ENCODE data around the gene ESYT3.
"Not testable (repeated sequence)": the region's sequence is repeated elsewhere in the genome, so short reads cannot be mapped to it uniquely, and the experiment has no call there.

Gene ESYT3

DNA sequence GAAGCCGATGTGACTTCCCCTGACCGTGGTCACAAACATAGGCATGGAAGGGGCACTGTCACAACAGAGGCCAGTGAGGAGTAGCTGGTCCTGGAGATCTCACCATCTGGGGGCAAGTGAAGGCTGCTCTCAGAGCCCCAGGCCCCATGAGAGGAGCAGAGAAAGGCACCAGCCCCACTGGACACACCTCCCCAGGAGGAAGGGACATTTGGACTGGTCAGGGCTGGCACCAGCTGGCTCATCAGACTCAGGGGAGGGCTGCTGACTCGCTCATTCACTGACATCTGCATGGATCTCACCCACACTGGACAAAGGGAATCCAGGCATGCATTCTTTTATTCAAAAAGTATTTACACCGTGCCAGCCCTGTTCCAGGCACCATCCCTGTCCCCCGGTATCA lies 26.8 kb downstream of the ESYT3 start:
- no peak for DNase-seq (ENCODE audit: low read depth)

- no peak for DNase-seq (ENCODE audit: low read depth)
Observed at GRCh38 chr3:138461896-138462295, 27.5 kb downstream of the ESYT3 start.

GRCh38 chr3:138463724-138464490 lies 29.5 kb downstream of the ESYT3 start:
- no peak for DNase-seq (ENCODE audit: low read depth)

DNA sequence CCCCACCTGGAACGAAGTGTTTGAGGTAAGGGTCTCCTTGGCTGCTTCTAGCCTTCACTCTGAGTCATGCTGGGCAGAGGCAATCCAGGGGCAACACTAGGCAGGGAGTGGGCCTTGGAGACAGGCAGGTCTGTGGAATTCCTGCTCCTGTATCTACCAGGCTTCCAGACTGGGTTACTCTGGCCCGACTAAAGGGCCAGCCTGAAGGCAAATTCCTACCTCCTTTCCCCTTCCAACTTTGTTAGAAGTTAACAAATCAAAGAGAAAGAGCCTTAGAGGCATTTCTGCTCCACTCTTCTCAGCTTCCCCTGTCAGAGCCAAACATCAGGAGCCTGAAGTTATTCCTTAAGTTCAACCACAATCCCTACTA lies 30.1 kb downstream of the ESYT3 start:
- DNase-seq (ENCODE audit: low read depth) = no peak

GRCh38 chr3:138465451-138465850 lies 31.0 kb downstream of the ESYT3 start:
- DNase-seq (ENCODE audit: low read depth) = no peak

- no peak for DNase-seq (ENCODE audit: low read depth)
Observed at GRCh38 chr3:138465925-138466324, 31.5 kb downstream of the ESYT3 start.

DNA sequence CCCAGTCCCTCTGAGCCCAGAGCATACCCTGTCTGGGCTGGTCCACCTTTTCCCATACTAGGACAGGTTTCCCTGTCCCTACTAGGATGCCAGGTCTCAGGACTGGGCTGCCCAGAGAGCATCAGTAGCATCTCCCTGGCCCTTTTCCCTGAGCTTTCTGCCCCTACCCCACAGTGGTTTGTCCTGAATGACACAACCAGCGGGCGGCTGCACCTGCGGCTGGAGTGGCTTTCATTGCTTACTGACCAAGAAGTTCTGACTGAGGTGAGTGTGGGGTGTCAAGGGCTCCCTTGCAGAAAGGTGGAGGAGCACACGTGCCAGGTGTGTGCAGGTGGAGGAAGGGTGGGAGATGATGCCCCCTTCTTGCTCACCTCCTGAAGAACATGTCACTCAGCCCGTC lies 33.5 kb downstream of the ESYT3 start:
- no peak for DNase-seq (ENCODE audit: low read depth)

DNA sequence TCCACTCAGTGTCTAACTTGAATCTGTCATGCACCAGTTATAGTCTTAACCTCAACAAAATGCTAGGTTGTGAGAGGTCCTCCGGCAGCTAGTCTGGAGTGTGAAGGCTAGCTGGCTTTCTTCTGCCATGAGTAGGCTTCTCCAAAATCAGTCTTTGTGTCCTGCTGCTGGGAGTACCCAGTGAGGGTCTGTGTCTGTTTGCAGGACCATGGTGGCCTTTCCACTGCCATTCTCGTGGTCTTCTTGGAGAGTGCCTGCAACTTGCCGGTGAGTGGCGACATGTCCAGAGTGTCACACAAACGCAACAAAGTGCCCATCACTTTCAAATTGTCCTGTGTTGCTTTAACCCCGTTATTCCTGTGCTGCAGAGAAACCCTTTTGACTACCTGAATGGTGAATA lies 34.0 kb downstream of the ESYT3 start:
- DNase-seq (ENCODE audit: low read depth) = no peak

GRCh38 chr3:138468886-138469285 lies 34.5 kb downstream of the ESYT3 start:
- DNase-seq (ENCODE audit: low read depth) = no peak

- no peak for DNase-seq (ENCODE audit: low read depth)
Observed at GRCh38 chr3:138469874-138470273, 35.5 kb downstream of the ESYT3 start.

GRCh38 chr3:138470687-138471086 lies 36.3 kb downstream of the ESYT3 start:
- DNase-seq (ENCODE audit: low read depth) = no peak

GRCh38 chr3:138471481-138471880 lies 37.1 kb downstream of the ESYT3 start:
- no peak for DNase-seq (ENCODE audit: low read depth)

GRCh38 chr3:138472141-138472825 lies 37.9 kb downstream of the ESYT3 start:
- no peak for DNase-seq (ENCODE audit: low read depth)

GRCh38 chr3:138473391-138473790 lies 39.0 kb downstream of the ESYT3 start:
- no peak for DNase-seq (ENCODE audit: low read depth)

DNA sequence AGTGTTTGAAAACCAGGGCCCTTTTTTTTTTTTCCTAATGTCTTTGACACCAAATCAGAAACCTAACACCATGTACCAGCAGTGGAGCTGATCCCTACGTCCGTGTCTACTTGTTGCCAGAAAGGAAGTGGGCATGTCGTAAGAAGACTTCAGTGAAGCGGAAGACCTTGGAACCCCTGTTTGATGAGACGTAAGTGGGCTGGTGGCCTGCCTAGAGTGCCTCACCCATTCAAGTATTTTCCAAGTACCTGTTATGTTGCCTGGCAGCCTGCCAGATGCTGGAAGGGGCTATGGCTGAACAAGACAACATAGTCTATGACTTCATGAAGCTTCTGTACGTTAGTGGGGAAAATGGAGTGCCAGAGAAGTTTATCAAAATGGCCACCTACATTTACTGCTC lies 39.7 kb downstream of the ESYT3 start:
- no peak for DNase-seq (ENCODE audit: low read depth)

DNA sequence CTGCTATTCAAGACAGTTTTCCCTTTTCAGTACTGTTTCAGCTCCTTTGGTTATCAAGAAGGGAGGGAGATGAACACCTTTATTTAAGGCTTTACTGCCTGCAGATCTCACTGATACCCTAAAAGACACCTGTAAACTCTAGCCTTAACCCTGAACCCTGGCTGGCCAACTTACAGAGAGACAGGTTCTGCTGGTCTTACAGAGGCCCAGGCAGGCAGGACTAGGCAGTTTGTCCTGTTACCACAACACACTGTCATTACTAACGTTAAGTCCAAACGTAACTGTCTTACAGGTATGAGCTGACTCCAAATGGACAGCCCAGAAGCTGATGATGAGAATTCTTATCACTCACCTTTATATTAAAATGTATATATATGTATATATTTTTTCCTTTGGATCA lies 42.1 kb downstream of the ESYT3 start:
- DNase-seq (ENCODE audit: low read depth) = no peak

DNA sequence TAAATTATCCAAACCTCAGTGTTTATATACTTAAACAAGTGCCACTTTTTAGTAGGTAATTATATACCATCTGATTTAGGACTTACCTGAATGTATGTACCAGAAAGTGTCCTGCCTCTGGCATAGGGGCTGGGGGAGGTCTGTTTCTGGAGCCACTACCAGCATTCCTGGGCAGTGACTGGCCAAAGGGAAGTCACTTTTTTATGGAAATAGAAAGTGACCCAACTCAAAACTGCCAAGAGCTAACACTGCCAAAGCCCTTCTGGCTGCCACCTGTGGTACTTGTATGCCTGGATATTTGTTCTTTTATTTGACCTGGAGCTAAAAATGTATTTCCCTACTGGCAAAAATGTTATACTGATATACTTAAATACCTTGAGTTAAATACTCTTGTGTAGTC lies 42.7 kb downstream of the ESYT3 start:
- DNase-seq (ENCODE audit: low read depth) = no peak

- DNase-seq (ENCODE audit: low read depth) = no peak
Observed at GRCh38 chr3:138477801-138478200, 43.4 kb downstream of the ESYT3 start.

GRCh38 chr3:138479438-138479863 lies 45.0 kb downstream of the ESYT3 start:
- DNase-seq (ENCODE audit: low read depth) = no peak

- DNase-seq (ENCODE audit: low read depth) = not testable (repeated sequence)
Observed at GRCh38 chr3:138484672-138485071, 50.3 kb downstream of the ESYT3 start.

- not testable (repeated sequence) for DNase-seq (ENCODE audit: low read depth)
Observed at GRCh38 chr3:138486580-138486979, 52.2 kb downstream of the ESYT3 start.

DNA sequence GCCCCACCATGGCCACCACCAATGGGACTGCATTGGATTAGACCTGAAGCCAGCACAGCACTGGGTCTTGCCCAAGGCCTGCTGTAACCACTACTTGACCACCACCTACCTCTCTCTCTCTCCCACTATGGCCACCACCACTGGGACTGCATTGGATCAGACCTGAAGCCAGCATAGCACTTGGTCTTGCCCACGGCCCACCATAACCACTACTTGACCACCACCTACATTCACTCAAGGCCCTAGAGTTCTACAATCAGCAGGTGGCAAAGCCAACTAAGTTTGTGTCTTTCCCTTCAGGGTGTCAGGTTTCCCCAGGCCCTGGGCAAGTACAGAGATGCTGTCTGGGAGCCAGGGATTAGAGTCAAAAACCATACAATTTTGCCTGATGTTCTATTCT lies 57.6 kb downstream of the ESYT3 start:
- DNase-seq (ENCODE audit: low read depth) = no peak

DNA sequence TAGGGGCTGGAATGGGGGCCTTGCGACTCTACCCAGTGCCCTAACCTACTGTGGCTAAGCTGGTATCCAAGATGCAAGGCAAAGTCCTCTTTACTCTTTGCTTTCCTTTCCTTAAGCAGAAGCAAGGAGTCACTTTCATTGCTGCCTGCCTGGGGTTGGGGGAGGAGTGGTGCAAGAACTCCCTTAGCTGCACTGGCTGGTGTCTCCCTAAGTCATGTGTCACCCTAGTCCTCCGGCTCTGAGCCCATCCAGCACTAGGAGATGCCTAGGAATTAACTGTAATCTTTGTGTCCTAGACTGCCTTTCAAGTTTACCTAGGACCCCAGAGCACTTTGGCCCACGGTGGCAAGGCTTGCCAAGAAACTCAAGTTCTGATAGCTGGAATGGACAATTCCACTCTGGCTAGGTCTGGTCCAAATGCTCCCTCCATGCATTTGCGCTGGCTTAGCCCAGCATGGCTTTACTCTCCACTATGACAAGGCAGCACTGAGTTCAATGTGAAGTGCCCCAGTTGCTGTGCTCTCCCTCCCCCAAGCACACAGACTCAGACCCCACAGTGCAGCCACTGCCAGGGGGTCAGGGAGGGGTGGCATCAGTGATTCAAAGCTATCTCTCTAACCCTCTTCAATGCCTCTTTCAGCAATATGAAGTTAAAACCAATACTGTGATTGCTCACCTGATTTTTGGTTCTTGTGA lies 58.7 kb downstream of the ESYT3 start:
- no peak for DNase-seq (ENCODE audit: low read depth)

Data from T-helper 22 cell (primary cell).